Kidney (tissue), 14 donors: ENCODE data around the gene TTC23. TPM values are rescaled to one million over a fixed set of nuclear protein-coding genes. Genes with fewer than 3 reads are reported as not detected.
A peak's percentile ranks its signal among the peaks of the same experiment; 100 is the strongest.

Experiments used
- DNase-seq, 5 donors: peaks; one replicate each; pipeline ENCODE4 v3.0.0-alpha.2; 2013 to 2020
- FAIRE-seq: peaks from 2 replicates; lab custom pipeline; 2012; peaks lifted over from hg19 to GRCh38; lab: Jason Lieb, UNC
- H3K27ac ChIP-seq, 2 donors: one replicate each; pipeline ENCODE4 v1.7.0; 2013; ENCODE audit warnings: low read depth in 2 of 2, low read length in 2 of 2, inconsistent platforms in 1 of 2
- H3K27me3 ChIP-seq: one replicate; pipeline ENCODE4 v1.7.1; 2013; ENCODE audit warnings: low read length, inconsistent platforms; ENCODE audit not compliant: control insufficient read depth, insufficient read depth
- H3K36me3 ChIP-seq, 3 donors: one replicate each; pipeline versions ENCODE4 v1.7.0 to v1.7.1; 2013; ENCODE audit warnings: low read length in 3 of 3, control low read depth in 1 of 3, inconsistent platforms in 1 of 3; ENCODE audit not compliant: insufficient read depth in 3 of 3, control insufficient read depth in 2 of 3
- H3K4me1 ChIP-seq, 3 donors: one replicate each; pipeline versions ENCODE4 v1.7.0 to v1.7.1; 2013; ENCODE audit warnings: low read length in 3 of 3, inconsistent platforms in 1 of 3, low read depth in 1 of 3; ENCODE audit not compliant: control insufficient read depth in 2 of 3, insufficient read depth in 2 of 3
- H3K4me3 ChIP-seq, 3 donors: one replicate each; pipeline versions ENCODE4 v1.7.0 to v1.8.1; 2013; ENCODE audit warnings: low read length in 3 of 3, control low read depth in 1 of 3, inconsistent platforms in 1 of 3
- H3K9ac ChIP-seq, 3 donors: one replicate each; pipeline versions ENCODE4 v1.7.0 to v1.7.1; 2013; ENCODE audit warnings: low read length in 3 of 3, control low read depth in 1 of 3, inconsistent platforms in 1 of 3
- H3K9me3 ChIP-seq, 3 donors: one replicate each; pipeline versions ENCODE4 v1.7.0 to v1.7.1; 2013; ENCODE audit warnings: low read length in 3 of 3, control low read depth in 1 of 3, inconsistent platforms in 1 of 3; ENCODE audit not compliant: control insufficient read depth in 2 of 3, insufficient read depth in 1 of 3
- CTCF ChIP-seq: IDR thresholded peaks from 3 replicates; pipeline ENCODE4 v1.5.1; 2012; ENCODE audit warnings: mild to moderate bottlenecking, moderate library complexity, borderline replicate concordance; ENCODE audit not compliant: insufficient read depth; ENCODE audit errors: extremely low read depth
- intact Hi-C: fragments of 100-400 bp; cut with DNase I; formaldehyde crosslinking; loops from one replicate; pipeline ENCODE4 v1.11.1; 2022
- polyA plus RNA-seq: library from polyadenylated mRNA; stranded (reverse); fragments of 350-450 nt; fragmentation: Illumina TruSeq; extraction: RNeasy Lipid Tissue Mini Kit (QIAGEN cat#74804); gene quantifications from one replicate; pipeline ENCODE4 v1.2.3, GENCODE V29; 2014; ENCODE audit warnings: low read depth, low replicate concordance; ENCODE audit not compliant: insufficient read depth
- total RNA-seq: library from RNA; stranded (reverse); fragmentation: NEBNext Ultra II Directional; extraction: Animal tissue kit (Norgen Biotek cat#: 25700); gene quantifications from one replicate; pipeline ENCODE4 v1.2.1, GENCODE V29; 2021
- donor health status: control.
- donor health status: control.
- donor health status: control.
- donor health status: control.
- donor health status: control.
- donor health status: DM: yes; HTN: yes; CAD: no.
- donor health status: Normal renal cell carcinoma (clear cell type).

The TTC23 gene
- total and polyA plus RNA-seq, 2 donors from 2014 or later: 11.2 to 23.6 TPM

GRCh38 chr15:99121691-99122410, 127.5 kb downstream of the TTC23 start:
- intact Hi-C loops: no loop called here
- Histone ChIP-seq H3K27ac (no peak overlapping the region), H3K4me1 (peaks cover 3 to 21% (median 6%) of the 10 kb centered on the region in 3 donors), H3K9me3 (no peaks in the 10 kb centered on the region), H3K9ac (no peak overlapping the region), H3K36me3 (no peaks in the 10 kb centered on the region), H3K4me3 (no peak overlapping the region), H3K27me3 (no peaks in the 10 kb centered on the region)
- FAIRE-seq (no peak), DNase-seq (no peak)
- TF ChIP-seq CTCF: no peak

- Histone ChIP-seq H3K4me1 (peaks cover 3 to 21% (median 6%) of the 10 kb centered on the region in 3 donors), H3K4me3 (no peak overlapping the region), H3K27ac (no peak overlapping the region), H3K36me3 (no peaks in the 10 kb centered on the region), H3K9me3 (no peaks in the 10 kb centered on the region), H3K27me3 (no peaks in the 10 kb centered on the region), H3K9ac (no peak overlapping the region)
- FAIRE-seq: no peak
- no peak for TF ChIP-seq CTCF
- peak in 1 of 5 donors; percentile 60 for DNase-seq
- intact Hi-C loops: no loop called here
Observed at GRCh38 chr15:99121207-99121606, 128.2 kb downstream of the TTC23 start.

- no peak for FAIRE-seq
- peaks cover 3 to 19% (median 6%) of the 10 kb centered on the region in 3 donors for H3K4me1 ChIP-seq
- DNase-seq: peak in 1 of 5 donors; percentile 27
Observed at GRCh38 chr15:99120050-99120777, 129.2 kb downstream of the TTC23 start.

More at GRCh38 chr15:99120050-99120777, 129.2 kb downstream of the TTC23 start:
- no peak overlapping the region for H3K4me3 ChIP-seq
- H3K9me3 ChIP-seq: no peaks in the 10 kb centered on the region
- H3K36me3 ChIP-seq: no peaks in the 10 kb centered on the region
- H3K9ac ChIP-seq: no peak overlapping the region
- no peak overlapping the region for H3K27ac ChIP-seq
- no peaks in the 10 kb centered on the region for H3K27me3 ChIP-seq
- TF ChIP-seq CTCF: no peak
- intact Hi-C loops: no loop called here
